Vagina (tissue), 2 donors: ENCODE measurements around the gene TRIM46. TPM values are rescaled to one million over a fixed set of nuclear protein-coding genes. Genes with fewer than 3 reads are reported as not detected.
"Not testable (repeated sequence)": the region's sequence is repeated elsewhere in the genome, so short reads cannot be mapped to it uniquely, and the experiment has no call there.

Experiments used
- DNase-seq, 2 donors: peaks; one replicate each; pipeline ENCODE4 v3.0.0-alpha.2; 2017; ENCODE audit errors: extremely low spot score in 2 of 2
- H3K27ac ChIP-seq: fragments of 200-600 bp; sonication (generic); one replicate; pipeline ENCODE4 v1.5.1; 2019
- H3K27me3 ChIP-seq: fragments of 200-600 bp; sonication (generic); one replicate; pipeline ENCODE4 v1.5.1; 2019
- H3K36me3 ChIP-seq, 2 donors: fragments of 200-600 bp; sonication (generic); one replicate each; pipeline ENCODE4 v1.5.1; 2017 to 2019
- H3K4me1 ChIP-seq: fragments of 200-600 bp; sonication (generic); one replicate; pipeline ENCODE4 v1.5.1; 2019
- H3K4me3 ChIP-seq, 2 donors: fragments of 200-600 bp; sonication (generic); 1 replicate in 1 of 2; 2 replicates in 1 of 2; pipeline ENCODE4 v1.5.1; 2016 to 2019
- H3K9me3 ChIP-seq: fragments of 200-600 bp; sonication (generic); one replicate; pipeline ENCODE4 v1.5.1; 2019
- POLR2A ChIP-seq, 2 donors: fragments of 450-650 bp; IDR thresholded peaks; one replicate each; pipeline ENCODE4 v1.6.1; 2017; ENCODE audit warnings: antibody characterized with exemption in 2 of 2, mild to moderate bottlenecking in 2 of 2, moderate library complexity in 2 of 2
- POLR2AphosphoS5 ChIP-seq, 2 donors: sonication (generic); formaldehyde crosslinking; IDR thresholded peaks; one replicate each; pipeline ENCODE4 v1.9.0; 2017; ENCODE audit warnings: antibody characterized with exemption in 2 of 2, mild to moderate bottlenecking in 2 of 2, low read depth in 1 of 2; ENCODE audit not compliant: insufficient read depth in 1 of 2
- intact Hi-C: fragments of 100-400 bp; cut with DNase I; formaldehyde crosslinking; loops from one replicate; pipeline ENCODE4 v1.15.1; 2023
- total RNA-seq: library from RNA; depleted of rRNA; stranded (reverse); fragments of >200 nt; gene quantifications from one replicate; pipeline ENCODE4 v1.2.3, GENCODE V29; 2016
- TF ChIP-seq, protein P1 (sequence below), 3 experiments: fragments of 450-650 bp in 2 of 3; fragments of 200-600 bp in 1 of 3; sonication (generic) in 1 of 3; IDR thresholded peaks; one replicate each; pipeline ENCODE4 v1.5.1; 2017 to 2019; ENCODE audit warnings: antibody characterized with exemption in 3 of 3, mild to moderate bottlenecking in 2 of 3, moderate library complexity in 2 of 3

Gene TRIM46
- total RNA-seq, 1 donor from 2014 or later = 2.7 TPM

DNA sequence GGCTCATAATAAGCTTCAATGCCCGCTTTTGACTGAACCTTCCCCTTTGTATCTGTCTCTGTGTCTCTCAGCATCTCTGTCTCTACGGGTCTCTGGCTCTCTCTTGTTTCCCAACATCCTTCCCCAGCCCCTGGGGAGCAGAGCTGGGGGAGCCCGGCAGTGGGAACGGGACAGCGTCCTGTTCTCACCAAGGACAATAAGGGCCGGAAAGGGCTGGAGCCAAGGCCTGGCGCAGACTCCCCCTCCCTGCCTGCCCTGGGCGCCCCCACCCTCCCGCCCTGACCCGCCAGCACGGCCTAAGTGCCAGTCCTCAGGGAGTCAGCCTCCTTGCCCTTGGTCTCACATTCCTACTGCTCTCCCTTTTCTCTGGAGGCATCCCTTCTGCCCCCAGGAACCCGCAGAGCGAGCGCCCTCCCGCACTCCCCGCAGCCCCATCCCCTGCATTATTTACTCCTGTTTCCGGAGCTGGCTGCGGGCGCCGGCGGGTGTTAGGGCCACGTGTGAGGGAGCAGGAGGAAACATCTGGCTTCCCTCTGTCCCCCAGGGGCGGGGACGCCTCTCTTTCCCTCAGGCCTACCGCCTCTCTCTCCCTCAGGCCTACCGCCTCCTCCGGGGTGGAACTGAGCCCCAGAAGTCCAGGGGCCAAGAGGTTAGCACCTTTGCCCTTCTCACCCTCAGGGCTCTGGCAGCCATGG, 7.0 kb upstream of the TRIM46 start:
- Histone ChIP-seq H3K27ac (peak overlapping the region; percentile 47), H3K36me3 (peaks cover 0 to 13% of the 10 kb centered on the region in 2 donors), H3K27me3 (no peaks in the 10 kb centered on the region), H3K4me3 (peak overlapping the region in 1 of 2 donors; percentile 20), H3K9me3 (no peaks in the 10 kb centered on the region), H3K4me1 (peaks cover 25% of the 10 kb centered on the region)
- intact Hi-C loops = loop anchor here (2.0 kb wide), 1 partner anchor 76 kb away; no protein-coding TSS in a partner anchor
- DNase-seq = peak; percentile 77 to 79
- TF ChIP-seq, protein P1, sequence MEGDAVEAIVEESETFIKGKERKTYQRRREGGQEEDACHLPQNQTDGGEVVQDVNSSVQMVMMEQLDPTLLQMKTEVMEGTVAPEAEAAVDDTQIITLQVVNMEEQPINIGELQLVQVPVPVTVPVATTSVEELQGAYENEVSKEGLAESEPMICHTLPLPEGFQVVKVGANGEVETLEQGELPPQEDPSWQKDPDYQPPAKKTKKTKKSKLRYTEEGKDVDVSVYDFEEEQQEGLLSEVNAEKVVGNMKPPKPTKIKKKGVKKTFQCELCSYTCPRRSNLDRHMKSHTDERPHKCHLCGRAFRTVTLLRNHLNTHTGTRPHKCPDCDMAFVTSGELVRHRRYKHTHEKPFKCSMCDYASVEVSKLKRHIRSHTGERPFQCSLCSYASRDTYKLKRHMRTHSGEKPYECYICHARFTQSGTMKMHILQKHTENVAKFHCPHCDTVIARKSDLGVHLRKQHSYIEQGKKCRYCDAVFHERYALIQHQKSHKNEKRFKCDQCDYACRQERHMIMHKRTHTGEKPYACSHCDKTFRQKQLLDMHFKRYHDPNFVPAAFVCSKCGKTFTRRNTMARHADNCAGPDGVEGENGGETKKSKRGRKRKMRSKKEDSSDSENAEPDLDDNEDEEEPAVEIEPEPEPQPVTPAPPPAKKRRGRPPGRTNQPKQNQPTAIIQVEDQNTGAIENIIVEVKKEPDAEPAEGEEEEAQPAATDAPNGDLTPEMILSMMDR (IDR thresholded peaks at IDR 0.05) = no peak
- TF ChIP-seq POLR2AphosphoS5 (IDR thresholded peaks at IDR 0.05; ENCODE audit: insufficient read depth in 1 of 2, low read depth in 1 of 2) = peak in 1 of 2 donors; percentile 47
- TF ChIP-seq POLR2A (IDR thresholded peaks at IDR 0.05) = no peak

DNA sequence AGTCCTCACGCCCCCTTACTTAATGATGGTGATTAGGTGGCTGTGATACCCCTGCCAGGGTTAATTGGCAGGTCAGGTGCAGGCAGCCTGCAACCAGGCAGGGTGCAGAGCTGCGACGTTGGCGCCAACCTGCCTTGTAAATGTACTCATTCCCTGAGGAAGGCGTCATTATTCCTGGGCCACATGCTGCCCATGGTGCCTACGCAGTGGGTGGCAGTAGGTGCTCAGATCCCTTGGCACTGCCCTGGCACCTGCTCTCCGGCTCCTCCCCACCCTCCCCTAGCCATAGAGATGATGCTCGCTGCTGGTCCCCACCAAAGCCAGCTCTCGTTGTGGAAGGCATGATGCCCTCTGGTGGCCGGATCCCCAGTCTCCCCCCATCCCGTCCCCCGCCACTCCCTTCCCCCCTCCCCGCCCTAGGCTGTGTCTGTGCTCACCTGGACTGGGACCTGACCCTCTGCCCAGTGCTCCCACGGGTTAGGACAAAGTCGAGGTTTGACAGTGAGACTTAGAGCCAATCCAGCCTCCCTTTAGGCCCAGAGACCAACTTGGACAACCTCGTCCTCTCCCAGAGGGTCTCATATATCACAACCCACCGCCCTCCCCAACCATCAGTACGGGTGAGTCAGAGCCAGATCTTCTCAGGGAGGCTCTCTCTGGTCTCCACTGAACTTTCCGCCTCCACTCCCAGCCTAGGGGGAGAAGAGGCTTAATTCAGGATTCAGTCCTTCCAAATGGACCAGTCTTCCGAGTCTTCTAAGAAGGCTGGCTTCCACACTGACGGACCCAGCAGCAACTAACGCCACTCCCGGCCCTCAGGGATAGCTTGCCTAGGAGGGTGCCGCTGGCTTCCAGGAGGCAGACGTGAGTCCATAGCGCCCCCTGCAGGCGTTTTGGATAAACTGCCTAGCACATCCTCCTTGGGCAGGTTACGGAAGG, 6.2 kb upstream of the TRIM46 start:
- no peaks in the 10 kb centered on the region for H3K27me3 ChIP-seq
- TF ChIP-seq POLR2AphosphoS5 (IDR thresholded peaks at IDR 0.05; ENCODE audit: insufficient read depth in 1 of 2, low read depth in 1 of 2) (peak in 1 of 2 donors; percentile 43), POLR2A (IDR thresholded peaks at IDR 0.05) (no peak)
- TF ChIP-seq, protein P1 (IDR thresholded peaks at IDR 0.05) = peak; percentile 81 to 93 (median 88)
- peak overlapping the region; percentile 47 for H3K27ac ChIP-seq
- no peaks in the 10 kb centered on the region for H3K9me3 ChIP-seq
- H3K36me3 ChIP-seq = peaks cover 0 to 13% of the 10 kb centered on the region in 2 donors
- intact Hi-C loops = loop anchor here (2.0 kb wide), 1 partner anchor 77 kb away; no protein-coding TSS in a partner anchor
- H3K4me1 ChIP-seq = peaks cover 33% of the 10 kb centered on the region
- peak overlapping the region in 1 of 2 donors; percentile 23 for H3K4me3 ChIP-seq
- peak; percentile 87 to 96 for DNase-seq

DNA sequence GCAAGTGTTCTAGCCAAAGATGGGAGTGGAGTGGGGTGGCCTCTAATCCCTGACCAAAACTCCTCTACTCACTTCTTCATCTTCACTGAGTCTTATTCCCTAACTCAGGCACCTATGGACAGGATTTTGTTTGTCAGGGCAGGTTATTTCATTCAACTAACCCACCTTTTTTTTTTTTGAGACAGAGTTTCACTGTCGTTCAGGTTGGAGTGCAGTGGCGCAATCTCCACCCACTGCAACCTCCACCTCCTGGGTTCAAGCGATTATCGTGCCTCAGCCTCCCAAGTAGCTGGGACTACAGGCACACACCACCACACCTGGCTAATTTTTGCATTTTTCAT, 5.6 kb upstream of the TRIM46 start:
- H3K9me3 ChIP-seq, DNase-seq, H3K27ac ChIP-seq, H3K27me3 ChIP-seq, intact Hi-C loops: not testable (repeated sequence)
- peaks cover 36% of the 10 kb centered on the region for H3K4me1 ChIP-seq
- H3K36me3 ChIP-seq = peaks cover 0 to 13% of the 10 kb centered on the region in 2 donors
- peak overlapping the region in 1 of 2 donors; percentile 23 for H3K4me3 ChIP-seq

DNA sequence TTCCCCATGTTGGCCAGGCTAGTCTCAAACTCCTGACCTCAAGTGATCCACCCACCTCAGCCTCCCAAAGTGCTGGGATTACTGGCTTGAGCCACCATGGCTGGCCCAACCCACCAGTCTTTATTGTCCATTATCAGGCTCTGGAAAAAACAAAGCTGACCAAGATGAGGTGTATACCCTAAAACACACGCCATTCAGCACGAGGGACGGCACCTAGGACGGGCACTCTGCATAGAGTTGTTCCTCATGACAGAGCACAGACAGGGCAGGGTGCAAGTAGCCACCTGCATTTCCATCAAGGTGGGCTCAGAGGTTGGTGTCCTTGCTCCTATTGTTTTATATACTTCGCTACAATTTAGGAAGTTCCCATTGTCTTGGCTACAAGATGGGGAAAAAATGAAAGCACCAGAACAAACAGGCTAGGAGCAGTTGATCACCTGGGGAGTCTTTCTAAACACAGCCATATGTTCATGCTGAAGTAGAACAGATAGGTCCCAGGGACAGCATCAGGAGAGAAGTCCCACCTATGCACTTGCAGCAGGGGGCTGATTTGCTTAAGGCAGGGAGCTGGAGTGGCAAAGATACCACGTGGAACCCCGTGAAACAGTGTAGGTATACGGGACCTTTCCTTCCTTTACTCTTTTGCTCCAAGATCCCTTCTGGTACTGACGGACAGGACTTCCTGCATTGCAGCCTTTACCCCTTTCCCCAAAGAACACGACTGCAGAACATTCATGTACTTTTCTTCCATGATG, 5.0 kb upstream of the TRIM46 start:
- Histone ChIP-seq H3K4me1 (peaks cover 41% of the 10 kb centered on the region), H3K36me3 (peaks cover 0 to 13% of the 10 kb centered on the region in 2 donors), H3K27ac (no peak overlapping the region), H3K9me3 (no peaks in the 10 kb centered on the region), H3K4me3 (no peak overlapping the region), H3K27me3 (no peaks in the 10 kb centered on the region)
- intact Hi-C loops = no loop called here
- TF ChIP-seq POLR2A (IDR thresholded peaks at IDR 0.05) (no peak), POLR2AphosphoS5 (IDR thresholded peaks at IDR 0.05; ENCODE audit: insufficient read depth in 1 of 2, low read depth in 1 of 2) (no peak)
- TF ChIP-seq, protein P1 (IDR thresholded peaks at IDR 0.05) = no peak
- peak; percentile 44 to 61 for DNase-seq

DNA sequence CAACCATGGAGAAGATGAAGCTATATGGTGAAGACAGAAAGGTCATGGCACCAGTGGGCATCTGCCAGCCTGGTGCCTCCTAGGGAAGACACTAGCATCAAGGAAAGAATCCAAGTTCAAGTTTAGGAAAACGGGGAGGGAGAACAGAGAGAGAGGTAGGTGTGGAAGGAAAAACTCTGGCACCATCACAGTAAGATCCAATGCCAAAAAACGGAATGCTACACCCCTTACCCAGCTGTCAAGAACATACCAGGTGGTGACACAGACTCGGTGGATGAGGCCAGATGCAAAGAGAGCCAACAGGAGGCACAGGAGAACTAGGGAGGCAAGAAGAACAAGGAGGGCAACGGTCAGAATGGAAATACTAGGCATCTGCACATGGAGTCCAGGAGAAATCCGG, 4.1 kb upstream of the TRIM46 start:
- Histone ChIP-seq H3K4me3 (no peak overlapping the region), H3K27ac (no peak overlapping the region), H3K36me3 (peaks cover 0 to 13% of the 10 kb centered on the region in 2 donors), H3K27me3 (no peaks in the 10 kb centered on the region), H3K4me1 (peaks cover 49% of the 10 kb centered on the region), H3K9me3 (no peaks in the 10 kb centered on the region)
- intact Hi-C loops = no loop called here
- peak; percentile 80 to 84 for DNase-seq
- TF ChIP-seq, protein P1 (IDR thresholded peaks at IDR 0.05) = no peak
- TF ChIP-seq POLR2AphosphoS5 (IDR thresholded peaks at IDR 0.05; ENCODE audit: insufficient read depth in 1 of 2, low read depth in 1 of 2) (no peak), POLR2A (IDR thresholded peaks at IDR 0.05) (no peak)
